Stimulated activated CD8-positive, alpha-beta memory T cell treated with anti-CD3 and anti-CD28 coated beads, Interleukin-4, amount 100 ng/mL, for 48 hours (primary cell): Measurements from ENCODE around the gene EPB41L4B.
A peak's percentile ranks its signal among the peaks of the same experiment; 100 is the strongest.

Source experiments
- DNase-seq: peaks from one replicate; pipeline ENCODE4 v3.0.0-alpha.2; 2020

EPB41L4B gene

GRCh38 chr9:109267555-109267954 lies 53.3 kb downstream of the EPB41L4B start:
- DNase-seq: no peak

- DNase-seq: no peak
These were observed 55.8 kb downstream of the EPB41L4B start for GRCh38 chr9:109264877-109265587.

GRCh38 chr9:109263358-109263757 lies 57.5 kb downstream of the EPB41L4B start:
- no peak for DNase-seq

- DNase-seq: no peak
These were observed 62.2 kb downstream of the EPB41L4B start for GRCh38 chr9:109258481-109259302.

- no peak for DNase-seq
These were observed 64.5 kb downstream of the EPB41L4B start for GRCh38 chr9:109256336-109256735.

- no peak for DNase-seq
These were observed 65.5 kb downstream of the EPB41L4B start for GRCh38 chr9:109255394-109255793.

- no peak for DNase-seq
These were observed 66.5 kb downstream of the EPB41L4B start for GRCh38 chr9:109254317-109254716.

- DNase-seq: no peak
These were observed 67.1 kb downstream of the EPB41L4B start for GRCh38 chr9:109253637-109254284.

GRCh38 chr9:109253241-109253636 lies 67.6 kb downstream of the EPB41L4B start:
- DNase-seq: no peak

GRCh38 chr9:109252291-109252690 lies 68.6 kb downstream of the EPB41L4B start:
- DNase-seq: no peak

GRCh38 chr9:109251776-109252106 lies 69.1 kb downstream of the EPB41L4B start:
- no peak for DNase-seq

- no peak for DNase-seq
These were observed 69.6 kb downstream of the EPB41L4B start for GRCh38 chr9:109251080-109251775.

GRCh38 chr9:109250771-109251079 lies 70.1 kb downstream of the EPB41L4B start:
- DNase-seq: no peak

GRCh38 chr9:109250311-109250741 lies 70.5 kb downstream of the EPB41L4B start:
- DNase-seq: no peak

GRCh38 chr9:109249615-109250014 lies 71.2 kb downstream of the EPB41L4B start:
- no peak for DNase-seq

GRCh38 chr9:109248133-109248581 lies 72.7 kb downstream of the EPB41L4B start:
- DNase-seq: no peak

- DNase-seq: no peak
These were observed 73.6 kb downstream of the EPB41L4B start for GRCh38 chr9:109247228-109247627.

- DNase-seq: no peak
These were observed 74.3 kb downstream of the EPB41L4B start for GRCh38 chr9:109246533-109246932.

- DNase-seq: no peak
These were observed 75.5 kb downstream of the EPB41L4B start for GRCh38 chr9:109245310-109245897.

- DNase-seq: peak; percentile 82
These were observed 76.4 kb downstream of the EPB41L4B start for GRCh38 chr9:109244179-109245132.

- DNase-seq: no peak
These were observed 78.1 kb downstream of the EPB41L4B start for GRCh38 chr9:109242741-109243140.

- DNase-seq: no peak
These were observed 78.8 kb downstream of the EPB41L4B start for GRCh38 chr9:109242014-109242413.
